Vagina (tissue), 2 donors: ENCODE measurements around the gene DNAJA2. TPM values are rescaled to one million over a fixed set of nuclear protein-coding genes. Genes with fewer than 3 reads are reported as not detected.

Experiments
- DNase-seq, 2 donors: peaks; one replicate each; pipeline ENCODE4 v3.0.0-alpha.2; 2017; ENCODE audit errors: extremely low spot score in 2 of 2
- H3K27ac ChIP-seq: fragments of 200-600 bp; sonication (generic); one replicate; pipeline ENCODE4 v1.5.1; 2019
- H3K27me3 ChIP-seq: fragments of 200-600 bp; sonication (generic); one replicate; pipeline ENCODE4 v1.5.1; 2019
- H3K36me3 ChIP-seq, 2 donors: fragments of 200-600 bp; sonication (generic); one replicate each; pipeline ENCODE4 v1.5.1; 2017 to 2019
- H3K4me1 ChIP-seq: fragments of 200-600 bp; sonication (generic); one replicate; pipeline ENCODE4 v1.5.1; 2019
- H3K4me3 ChIP-seq, 2 donors: fragments of 200-600 bp; sonication (generic); 1 replicate in 1 of 2; 2 replicates in 1 of 2; pipeline ENCODE4 v1.5.1; 2016 to 2019
- H3K9me3 ChIP-seq: fragments of 200-600 bp; sonication (generic); one replicate; pipeline ENCODE4 v1.5.1; 2019
- POLR2A ChIP-seq, 2 donors: fragments of 450-650 bp; IDR thresholded peaks; one replicate each; pipeline ENCODE4 v1.6.1; 2017; ENCODE audit warnings: antibody characterized with exemption in 2 of 2, mild to moderate bottlenecking in 2 of 2, moderate library complexity in 2 of 2
- POLR2AphosphoS5 ChIP-seq, 2 donors: sonication (generic); formaldehyde crosslinking; IDR thresholded peaks; one replicate each; pipeline ENCODE4 v1.9.0; 2017; ENCODE audit warnings: antibody characterized with exemption in 2 of 2, mild to moderate bottlenecking in 2 of 2, low read depth in 1 of 2; ENCODE audit not compliant: insufficient read depth in 1 of 2
- intact Hi-C: fragments of 100-400 bp; cut with DNase I; formaldehyde crosslinking; loops from one replicate; pipeline ENCODE4 v1.15.1; 2023
- total RNA-seq: library from RNA; depleted of rRNA; stranded (reverse); fragments of >200 nt; gene quantifications from one replicate; pipeline ENCODE4 v1.2.3, GENCODE V29; 2016
- TF ChIP-seq, protein P1 (sequence below), 3 experiments: fragments of 450-650 bp in 2 of 3; fragments of 200-600 bp in 1 of 3; sonication (generic) in 1 of 3; IDR thresholded peaks; one replicate each; pipeline ENCODE4 v1.5.1; 2017 to 2019; ENCODE audit warnings: antibody characterized with exemption in 3 of 3, mild to moderate bottlenecking in 2 of 3, moderate library complexity in 2 of 3

Gene DNAJA2
- total RNA-seq, 1 donor from 2014 or later: 38.3 TPM

DNA sequence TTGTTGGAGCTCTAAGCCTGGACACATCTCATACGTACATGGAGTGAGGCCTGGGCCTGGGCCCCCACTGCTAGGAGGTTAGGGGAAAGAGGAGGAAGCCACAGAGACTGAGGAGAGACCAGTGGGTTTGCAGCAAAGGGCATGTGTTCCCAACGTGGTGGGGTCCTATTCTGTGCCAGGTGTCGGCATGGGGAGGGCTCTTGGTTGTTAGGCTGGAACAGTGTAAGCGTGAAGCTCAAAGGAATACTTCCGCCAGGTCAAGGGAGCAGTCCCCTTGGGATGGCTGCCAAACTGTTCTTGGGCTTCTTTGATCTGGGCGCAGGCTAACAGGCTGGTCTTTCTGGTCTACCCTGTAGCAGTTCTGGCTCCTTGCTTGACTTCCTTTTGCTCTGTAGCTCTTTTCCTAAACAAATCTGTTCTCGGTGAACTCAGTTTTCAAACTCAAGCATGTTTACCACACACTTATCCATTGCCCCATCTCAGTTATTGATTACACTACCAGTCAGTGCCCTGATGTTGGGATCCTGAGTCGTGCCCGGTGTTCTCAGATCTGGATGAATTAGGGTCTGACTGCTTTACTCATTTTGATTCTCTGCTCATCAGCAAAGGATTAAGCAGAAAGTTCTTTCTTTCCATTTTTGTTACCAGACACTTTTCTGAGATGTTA is 52.9 kb downstream of the DNAJA2 start:
- Histone ChIP-seq H3K27me3 (no peaks in the 10 kb centered on the region), H3K4me3 (no peak overlapping the region), H3K4me1 (peaks cover 7% of the 10 kb centered on the region), H3K27ac (no peak overlapping the region), H3K36me3 (no peaks in the 10 kb centered on the region), H3K9me3 (no peaks in the 10 kb centered on the region)
- TF ChIP-seq POLR2A (IDR thresholded peaks at IDR 0.05) (no peak), POLR2AphosphoS5 (IDR thresholded peaks at IDR 0.05; ENCODE audit: insufficient read depth in 1 of 2, low read depth in 1 of 2) (no peak)
- TF ChIP-seq, protein P1, sequence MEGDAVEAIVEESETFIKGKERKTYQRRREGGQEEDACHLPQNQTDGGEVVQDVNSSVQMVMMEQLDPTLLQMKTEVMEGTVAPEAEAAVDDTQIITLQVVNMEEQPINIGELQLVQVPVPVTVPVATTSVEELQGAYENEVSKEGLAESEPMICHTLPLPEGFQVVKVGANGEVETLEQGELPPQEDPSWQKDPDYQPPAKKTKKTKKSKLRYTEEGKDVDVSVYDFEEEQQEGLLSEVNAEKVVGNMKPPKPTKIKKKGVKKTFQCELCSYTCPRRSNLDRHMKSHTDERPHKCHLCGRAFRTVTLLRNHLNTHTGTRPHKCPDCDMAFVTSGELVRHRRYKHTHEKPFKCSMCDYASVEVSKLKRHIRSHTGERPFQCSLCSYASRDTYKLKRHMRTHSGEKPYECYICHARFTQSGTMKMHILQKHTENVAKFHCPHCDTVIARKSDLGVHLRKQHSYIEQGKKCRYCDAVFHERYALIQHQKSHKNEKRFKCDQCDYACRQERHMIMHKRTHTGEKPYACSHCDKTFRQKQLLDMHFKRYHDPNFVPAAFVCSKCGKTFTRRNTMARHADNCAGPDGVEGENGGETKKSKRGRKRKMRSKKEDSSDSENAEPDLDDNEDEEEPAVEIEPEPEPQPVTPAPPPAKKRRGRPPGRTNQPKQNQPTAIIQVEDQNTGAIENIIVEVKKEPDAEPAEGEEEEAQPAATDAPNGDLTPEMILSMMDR (IDR thresholded peaks at IDR 0.05): no peak
- DNase-seq: no peak
- intact Hi-C loops: no loop called here

DNA sequence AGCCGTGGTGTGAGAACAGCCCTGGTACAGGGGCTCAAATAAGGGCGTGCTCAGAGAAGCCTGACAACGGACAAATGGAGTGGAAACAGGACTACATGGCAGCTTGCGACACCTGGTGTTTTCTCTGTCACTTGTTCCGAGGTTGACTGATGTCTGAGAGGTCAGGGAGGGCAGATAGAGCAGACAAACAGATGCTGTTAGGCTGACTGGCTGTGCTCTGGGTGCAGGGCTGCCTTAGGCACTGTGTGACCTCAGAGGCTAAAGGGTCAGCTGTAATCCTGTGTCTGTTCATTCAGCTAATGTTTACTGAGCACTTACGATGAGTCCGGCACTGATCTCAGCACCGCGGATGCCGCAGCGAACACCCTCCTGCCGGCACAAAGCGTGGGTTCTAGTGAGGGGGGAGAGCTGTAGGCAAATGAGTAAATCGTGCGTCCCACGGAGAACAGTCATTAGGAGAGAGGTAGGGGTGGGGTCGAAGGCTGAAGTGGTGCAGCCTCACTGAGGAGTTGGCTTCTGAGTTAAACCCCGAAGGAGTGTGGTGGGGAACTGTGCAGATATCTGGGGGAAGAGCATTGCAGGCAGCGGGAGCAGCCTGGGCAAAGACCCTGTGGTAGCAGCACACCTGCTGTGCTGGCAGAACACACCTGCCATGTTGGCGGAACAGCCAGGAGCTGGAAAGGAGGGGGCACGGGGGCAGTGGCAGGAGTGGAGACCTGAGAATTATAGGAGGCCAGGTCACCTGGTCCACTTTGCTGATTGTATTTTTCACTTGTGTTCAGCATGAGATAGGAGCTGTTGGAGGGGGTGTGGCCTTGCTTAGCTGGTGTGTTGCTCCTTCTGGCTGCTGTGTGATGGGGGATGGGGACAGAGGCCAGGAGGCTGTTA is 54.3 kb downstream of the DNAJA2 start:
- Histone ChIP-seq H3K36me3 (no peaks in the 10 kb centered on the region), H3K27ac (no peak overlapping the region), H3K4me1 (no peaks in the 10 kb centered on the region), H3K27me3 (no peaks in the 10 kb centered on the region), H3K4me3 (no peak overlapping the region), H3K9me3 (no peaks in the 10 kb centered on the region)
- no peak for DNase-seq
- intact Hi-C loops: no loop called here
- TF ChIP-seq POLR2AphosphoS5 (IDR thresholded peaks at IDR 0.05; ENCODE audit: insufficient read depth in 1 of 2, low read depth in 1 of 2) (no peak), POLR2A (IDR thresholded peaks at IDR 0.05) (no peak)
- TF ChIP-seq, protein P1 (IDR thresholded peaks at IDR 0.05): no peak

DNA sequence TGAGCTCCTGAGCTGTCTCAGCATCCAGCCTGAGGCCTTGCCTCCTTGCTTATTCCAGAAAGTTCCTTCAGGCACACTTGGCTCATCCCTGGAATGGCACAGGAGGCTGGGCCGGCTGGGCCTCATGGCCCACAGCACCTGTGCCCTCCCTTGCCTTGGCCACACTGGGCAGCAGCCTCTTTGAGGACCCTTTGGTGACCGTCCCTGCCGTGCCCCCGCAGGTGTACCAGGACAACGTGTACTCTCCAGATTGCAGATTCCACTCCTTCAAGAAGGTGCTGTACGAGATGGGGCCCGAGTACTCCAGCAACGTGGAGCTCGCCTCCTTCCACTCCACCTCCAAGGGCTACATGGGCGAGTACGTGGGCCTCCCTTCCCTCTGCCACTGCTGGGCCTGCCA is 55.1 kb downstream of the DNAJA2 start:
- H3K36me3 ChIP-seq: no peaks in the 10 kb centered on the region

DNA sequence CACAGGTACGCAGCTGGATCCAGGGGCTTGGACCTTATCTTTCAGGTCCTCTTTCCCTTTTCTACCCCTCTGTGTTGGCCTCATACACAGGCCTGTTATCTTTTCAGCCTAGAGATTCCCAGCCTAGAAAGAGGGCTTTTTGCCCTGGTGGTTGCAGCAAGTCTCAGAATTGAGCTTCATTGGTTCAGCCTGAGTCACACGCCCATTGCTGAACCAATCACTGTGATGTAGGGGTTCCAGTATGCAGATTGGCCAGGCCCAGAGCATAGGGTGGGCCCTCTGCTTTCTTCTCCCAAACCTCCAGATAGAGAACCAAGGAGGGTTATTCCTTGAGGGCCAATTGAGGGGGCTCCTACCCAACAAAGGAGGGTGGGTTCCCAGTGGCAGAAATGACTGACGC is 56.5 kb downstream of the DNAJA2 start:
- Histone ChIP-seq H3K27me3 (no peaks in the 10 kb centered on the region), H3K27ac (no peak overlapping the region), H3K9me3 (no peaks in the 10 kb centered on the region), H3K36me3 (no peaks in the 10 kb centered on the region), H3K4me1 (no peaks in the 10 kb centered on the region), H3K4me3 (no peak overlapping the region)
- DNase-seq: no peak
- TF ChIP-seq POLR2A (IDR thresholded peaks at IDR 0.05) (no peak), POLR2AphosphoS5 (IDR thresholded peaks at IDR 0.05; ENCODE audit: insufficient read depth in 1 of 2, low read depth in 1 of 2) (no peak)
- TF ChIP-seq, protein P1 (IDR thresholded peaks at IDR 0.05): no peak
- intact Hi-C loops: no loop called here

More for the DNA sequence above, 55.1 kb downstream of the DNAJA2 start:
- no peaks in the 10 kb centered on the region for H3K9me3 ChIP-seq
- H3K27me3 ChIP-seq: no peaks in the 10 kb centered on the region
- intact Hi-C loops: no loop called here
- H3K4me3 ChIP-seq: no peak overlapping the region
- TF ChIP-seq POLR2AphosphoS5 (IDR thresholded peaks at IDR 0.05; ENCODE audit: insufficient read depth in 1 of 2, low read depth in 1 of 2) (no peak), POLR2A (IDR thresholded peaks at IDR 0.05) (no peak)
- TF ChIP-seq, protein P1 (IDR thresholded peaks at IDR 0.05): no peak
- no peaks in the 10 kb centered on the region for H3K4me1 ChIP-seq
- DNase-seq: no peak
- H3K27ac ChIP-seq: no peak overlapping the region
